GM20000 (cell line): Measurements from ENCODE around the gene PIK3CG.
"Not testable (repeated sequence)": the region's sequence is repeated elsewhere in the genome, so short reads cannot be mapped to it uniquely, and the experiment has no call there.

Source experiments
- DNase-seq: peaks from one replicate; pipeline ENCODE4 v3.0.0; 2012; ENCODE audit warnings: low spot score
- CTCF ChIP-seq: IDR thresholded peaks from 2 replicates; pipeline ENCODE4 v1.5.1; 2012; ENCODE audit warnings: mild to moderate bottlenecking, control low read depth; ENCODE audit errors: extremely low read depth, missing control alignments

PIK3CG gene

GRCh38 chr7:106911959-106912358 lies 46.9 kb downstream of the PIK3CG start:
- no peak for TF ChIP-seq CTCF
- no peak for DNase-seq

- TF ChIP-seq CTCF: no peak
- DNase-seq: no peak
Observed at GRCh38 chr7:106914018-106914607, 49.0 kb downstream of the PIK3CG start.

- TF ChIP-seq CTCF: no peak
- no peak for DNase-seq
Observed at GRCh38 chr7:106915407-106915806, 50.3 kb downstream of the PIK3CG start.

GRCh38 chr7:106915873-106916272 lies 50.8 kb downstream of the PIK3CG start:
- peak; percentile 49 for DNase-seq
- TF ChIP-seq CTCF: no peak

GRCh38 chr7:106916679-106917078 lies 51.6 kb downstream of the PIK3CG start:
- no peak for DNase-seq

GRCh38 chr7:106918991-106919390 lies 53.9 kb downstream of the PIK3CG start:
- no peak for TF ChIP-seq CTCF
- DNase-seq: no peak

More at GRCh38 chr7:106916679-106917078, 51.6 kb downstream of the PIK3CG start:
- no peak for TF ChIP-seq CTCF

- not testable (repeated sequence) for DNase-seq
Observed at GRCh38 chr7:106924468-106924867, 59.4 kb downstream of the PIK3CG start.

GRCh38 chr7:106926892-106927291 lies 61.8 kb downstream of the PIK3CG start:
- no peak for DNase-seq
- no peak for TF ChIP-seq CTCF
